SK-N-SH treated with all-trans-retinoic acid at 6 μM for 48 hours (cell line): ENCODE data around the gene ATF6B.

Experiments
- ATAC-seq: fragments of 200-7000 bp; cut with Tn5 transposase; 3 replicates; pipeline ENCODE4 v1.9.1; 2020; ENCODE audit warnings: mild to moderate bottlenecking, moderate library complexity
- ARNTL ChIP-seq: fragments of 450-650 bp; formaldehyde crosslinking; IDR thresholded peaks from 2 replicates; pipeline ENCODE4 v1.5.0; 2020; ENCODE audit warnings: low read depth, mild to moderate bottlenecking, moderate library complexity, borderline replicate concordance
- BACH2 ChIP-seq: fragments of 250-450 bp; sonication (Bioruptor Pico); IDR thresholded peaks from 2 replicates; pipeline ENCODE4 v1.9.0; 2021; ENCODE audit warnings: mild to moderate bottlenecking, borderline replicate concordance
- CSDC2 ChIP-seq: fragments of 250-450 bp; sonication (Bioruptor Pico); IDR thresholded peaks from 2 replicates; pipeline ENCODE4 v1.5.0; 2020; ENCODE audit warnings: mild to moderate bottlenecking, moderate library complexity
- ESRRG ChIP-seq: fragments of 250-450 bp; sonication (Bioruptor Pico); IDR thresholded peaks from 2 replicates; pipeline ENCODE4 v1.6.1; 2021; ENCODE audit warnings: mild to moderate bottlenecking
- GLIS3 ChIP-seq: fragments of 250-450 bp; sonication (Bioruptor Pico); IDR thresholded peaks from 2 replicates; pipeline ENCODE4 v1.5.0; 2020; ENCODE audit warnings: mild to moderate bottlenecking, moderate library complexity
- ISL1 ChIP-seq: fragments of 250-450 bp; sonication (Bioruptor Pico); IDR thresholded peaks from 2 replicates; pipeline ENCODE4 v2.1.2; 2022; ENCODE audit warnings: mild to moderate bottlenecking, moderate library complexity
- OSR1 ChIP-seq: fragments of 250-450 bp; sonication (Bioruptor Pico); IDR thresholded peaks from 2 replicates; pipeline ENCODE4 v1.8.0; 2022; ENCODE audit warnings: moderate library complexity, mild to moderate bottlenecking, inconsistent platforms
- PPARA ChIP-seq: fragments of 250-450 bp; sonication (Bioruptor Pico); IDR thresholded peaks from 2 replicates; pipeline ENCODE4 v1.5.0; 2020; ENCODE audit warnings: mild to moderate bottlenecking, borderline replicate concordance
- RARB ChIP-seq: fragments of 250-450 bp; sonication (Bioruptor Pico); IDR thresholded peaks from 2 replicates; pipeline ENCODE4 v1.8.0; 2021; ENCODE audit warnings: mild to moderate bottlenecking, moderate library complexity
- SNAI2 ChIP-seq: fragments of 250-450 bp; sonication (Bioruptor Pico); IDR thresholded peaks from 2 replicates; pipeline ENCODE4 v1.5.0; 2020; ENCODE audit warnings: mild to moderate bottlenecking, moderate library complexity
- TCF4 ChIP-seq: fragments of 250-450 bp; sonication (Bioruptor Pico); IDR thresholded peaks from 2 replicates; pipeline ENCODE4 v1.8.0; 2021; ENCODE audit warnings: mild to moderate bottlenecking, moderate library complexity, borderline replicate concordance
- TOX ChIP-seq: fragments of 250-450 bp; sonication (Bioruptor Pico); IDR thresholded peaks from 2 replicates; pipeline ENCODE4 v1.8.0; 2021; ENCODE audit warnings: mild to moderate bottlenecking, moderate library complexity, borderline replicate concordance
- ZC3H10 ChIP-seq: fragments of 250-450 bp; sonication (Bioruptor Pico); IDR thresholded peaks from 2 replicates; pipeline ENCODE4 v1.5.1; 2021; ENCODE audit warnings: mild to moderate bottlenecking, moderate library complexity
- ZNF565 ChIP-seq: fragments of 450-650 bp; formaldehyde crosslinking; conservative IDR thresholded peaks from 2 replicates; pipeline ENCODE4 v1.5.0; 2020; ENCODE audit warnings: low read depth, mild to moderate bottlenecking, moderate library complexity
- ZNF70 ChIP-seq: fragments of 450-650 bp; formaldehyde crosslinking; IDR thresholded peaks from 2 replicates; pipeline ENCODE4 v1.5.0; 2020; ENCODE audit warnings: mild to moderate bottlenecking, moderate library complexity
- ZNF8 ChIP-seq: fragments of 450-650 bp; formaldehyde crosslinking; IDR thresholded peaks from 2 replicates; pipeline ENCODE4 v1.5.0; 2020; ENCODE audit warnings: mild to moderate bottlenecking, moderate library complexity
- TF ChIP-seq, protein P1 (sequence below): fragments of 250-450 bp; sonication (Bioruptor Pico); IDR thresholded peaks from 2 replicates; pipeline ENCODE4 v1.8.0; 2020; ENCODE audit warnings: mild to moderate bottlenecking, moderate library complexity, borderline replicate concordance
- TF ChIP-seq, protein P2 (sequence below): fragments of 250-450 bp; sonication (Bioruptor Pico); IDR thresholded peaks from 2 replicates; pipeline ENCODE4 v1.5.0; 2020; ENCODE audit warnings: mild to moderate bottlenecking, moderate library complexity
- TF ChIP-seq, protein P3 (sequence below): fragments of 250-450 bp; sonication (Bioruptor Pico); IDR thresholded peaks from 2 replicates; pipeline ENCODE4 v1.8.0; 2021; ENCODE audit warnings: low read depth, mild to moderate bottlenecking, moderate library complexity, borderline replicate concordance
- TF ChIP-seq, protein P4 (sequence below): fragments of 250-450 bp; sonication (Bioruptor Pico); IDR thresholded peaks from 2 replicates; pipeline ENCODE4 v1.5.1; 2020; ENCODE audit warnings: low read depth, mild to moderate bottlenecking, moderate library complexity

ATF6B gene

DNA sequence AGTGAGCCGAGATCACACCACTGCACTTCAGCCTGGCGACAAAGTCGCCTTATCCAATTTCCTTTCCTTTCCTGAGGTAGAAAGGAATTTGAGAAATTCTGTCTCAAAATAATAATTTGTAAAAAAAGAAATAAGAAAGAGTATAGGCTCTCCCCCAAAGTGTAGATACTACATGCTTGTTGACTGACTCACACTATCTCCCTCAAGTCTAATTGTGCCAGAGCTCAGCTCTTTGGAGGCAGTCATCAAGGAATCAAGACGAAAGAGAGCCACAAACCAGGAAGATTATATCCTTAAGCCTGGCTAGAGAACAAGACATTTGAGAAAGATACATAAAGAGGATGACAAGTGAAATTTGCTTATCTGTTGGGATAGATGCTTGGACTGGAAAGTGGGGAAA, 5.7 kb upstream of the ATF6B start:
- ATAC-seq = no peak
- TF ChIP-seq, protein P1, sequence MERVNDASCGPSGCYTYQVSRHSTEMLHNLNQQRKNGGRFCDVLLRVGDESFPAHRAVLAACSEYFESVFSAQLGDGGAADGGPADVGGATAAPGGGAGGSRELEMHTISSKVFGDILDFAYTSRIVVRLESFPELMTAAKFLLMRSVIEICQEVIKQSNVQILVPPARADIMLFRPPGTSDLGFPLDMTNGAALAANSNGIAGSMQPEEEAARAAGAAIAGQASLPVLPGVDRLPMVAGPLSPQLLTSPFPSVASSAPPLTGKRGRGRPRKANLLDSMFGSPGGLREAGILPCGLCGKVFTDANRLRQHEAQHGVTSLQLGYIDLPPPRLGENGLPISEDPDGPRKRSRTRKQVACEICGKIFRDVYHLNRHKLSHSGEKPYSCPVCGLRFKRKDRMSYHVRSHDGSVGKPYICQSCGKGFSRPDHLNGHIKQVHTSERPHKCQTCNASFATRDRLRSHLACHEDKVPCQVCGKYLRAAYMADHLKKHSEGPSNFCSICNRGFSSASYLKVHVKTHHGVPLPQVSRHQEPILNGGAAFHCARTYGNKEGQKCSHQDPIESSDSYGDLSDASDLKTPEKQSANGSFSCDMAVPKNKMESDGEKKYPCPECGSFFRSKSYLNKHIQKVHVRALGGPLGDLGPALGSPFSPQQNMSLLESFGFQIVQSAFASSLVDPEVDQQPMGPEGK (CRISPR knock-in tag) = no peak

DNA sequence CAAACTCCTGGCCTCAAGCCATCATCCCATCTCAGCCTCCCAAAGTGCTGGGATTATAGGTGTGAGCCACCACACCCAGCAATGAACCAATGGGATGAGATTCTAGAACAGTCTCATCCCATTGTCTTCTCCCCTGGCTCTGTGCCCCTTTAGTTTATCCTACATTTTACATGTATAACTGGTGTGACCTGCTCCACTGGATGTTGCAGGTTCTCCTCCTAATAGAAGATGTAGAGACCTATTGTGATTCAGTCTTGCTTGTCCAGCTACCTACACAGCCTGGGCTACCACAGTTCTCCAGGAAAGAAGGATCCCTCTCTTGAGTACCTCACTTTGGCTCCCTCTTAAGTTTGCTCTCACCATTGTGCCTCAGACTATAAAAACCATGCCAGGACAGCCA, 4.1 kb upstream of the ATF6B start:
- no peak for ATAC-seq
- TF ChIP-seq ZC3H10 (CRISPR knock-in tag) = no peak
- TF ChIP-seq PPARA (CRISPR knock-in tag) = no peak
- no peak for TF ChIP-seq RARB
- TF ChIP-seq, protein P2, sequence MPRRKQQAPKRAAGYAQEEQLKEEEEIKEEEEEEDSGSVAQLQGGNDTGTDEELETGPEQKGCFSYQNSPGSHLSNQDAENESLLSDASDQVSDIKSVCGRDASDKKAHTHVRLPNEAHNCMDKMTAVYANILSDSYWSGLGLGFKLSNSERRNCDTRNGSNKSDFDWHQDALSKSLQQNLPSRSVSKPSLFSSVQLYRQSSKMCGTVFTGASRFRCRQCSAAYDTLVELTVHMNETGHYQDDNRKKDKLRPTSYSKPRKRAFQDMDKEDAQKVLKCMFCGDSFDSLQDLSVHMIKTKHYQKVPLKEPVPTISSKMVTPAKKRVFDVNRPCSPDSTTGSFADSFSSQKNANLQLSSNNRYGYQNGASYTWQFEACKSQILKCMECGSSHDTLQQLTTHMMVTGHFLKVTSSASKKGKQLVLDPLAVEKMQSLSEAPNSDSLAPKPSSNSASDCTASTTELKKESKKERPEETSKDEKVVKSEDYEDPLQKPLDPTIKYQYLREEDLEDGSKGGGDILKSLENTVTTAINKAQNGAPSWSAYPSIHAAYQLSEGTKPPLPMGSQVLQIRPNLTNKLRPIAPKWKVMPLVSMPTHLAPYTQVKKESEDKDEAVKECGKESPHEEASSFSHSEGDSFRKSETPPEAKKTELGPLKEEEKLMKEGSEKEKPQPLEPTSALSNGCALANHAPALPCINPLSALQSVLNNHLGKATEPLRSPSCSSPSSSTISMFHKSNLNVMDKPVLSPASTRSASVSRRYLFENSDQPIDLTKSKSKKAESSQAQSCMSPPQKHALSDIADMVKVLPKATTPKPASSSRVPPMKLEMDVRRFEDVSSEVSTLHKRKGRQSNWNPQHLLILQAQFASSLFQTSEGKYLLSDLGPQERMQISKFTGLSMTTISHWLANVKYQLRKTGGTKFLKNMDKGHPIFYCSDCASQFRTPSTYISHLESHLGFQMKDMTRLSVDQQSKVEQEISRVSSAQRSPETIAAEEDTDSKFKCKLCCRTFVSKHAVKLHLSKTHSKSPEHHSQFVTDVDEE (CRISPR knock-in tag) = no peak
- no peak for TF ChIP-seq SNAI2 (CRISPR knock-in tag)
- TF ChIP-seq, protein P1 (CRISPR knock-in tag) = no peak
- TF ChIP-seq OSR1 (CRISPR knock-in tag) = no peak
- TF ChIP-seq TCF4 (CRISPR knock-in tag) = no peak
- TF ChIP-seq BACH2 (CRISPR knock-in tag) = no peak
- no peak for TF ChIP-seq CSDC2 (CRISPR knock-in tag)
- TF ChIP-seq ESRRG (CRISPR knock-in tag) = no peak
- TF ChIP-seq ARNTL (CRISPR knock-in tag) = no peak
- TF ChIP-seq, protein P3, sequence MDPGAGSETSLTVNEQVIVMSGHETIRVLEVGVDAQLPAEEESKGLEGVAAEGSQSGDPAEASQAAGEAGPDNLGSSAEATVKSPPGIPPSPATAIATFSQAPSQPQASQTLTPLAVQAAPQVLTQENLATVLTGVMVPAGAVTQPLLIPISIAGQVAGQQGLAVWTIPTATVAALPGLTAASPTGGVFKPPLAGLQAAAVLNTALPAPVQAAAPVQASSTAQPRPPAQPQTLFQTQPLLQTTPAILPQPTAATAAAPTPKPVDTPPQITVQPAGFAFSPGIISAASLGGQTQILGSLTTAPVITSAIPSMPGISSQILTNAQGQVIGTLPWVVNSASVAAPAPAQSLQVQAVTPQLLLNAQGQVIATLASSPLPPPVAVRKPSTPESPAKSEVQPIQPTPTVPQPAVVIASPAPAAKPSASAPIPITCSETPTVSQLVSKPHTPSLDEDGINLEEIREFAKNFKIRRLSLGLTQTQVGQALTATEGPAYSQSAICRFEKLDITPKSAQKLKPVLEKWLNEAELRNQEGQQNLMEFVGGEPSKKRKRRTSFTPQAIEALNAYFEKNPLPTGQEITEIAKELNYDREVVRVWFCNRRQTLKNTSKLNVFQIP (CRISPR knock-in tag) = no peak
- TF ChIP-seq ZNF565 (CRISPR knock-in tag) = no peak
- TF ChIP-seq ISL1 (CRISPR knock-in tag) = no peak

DNA sequence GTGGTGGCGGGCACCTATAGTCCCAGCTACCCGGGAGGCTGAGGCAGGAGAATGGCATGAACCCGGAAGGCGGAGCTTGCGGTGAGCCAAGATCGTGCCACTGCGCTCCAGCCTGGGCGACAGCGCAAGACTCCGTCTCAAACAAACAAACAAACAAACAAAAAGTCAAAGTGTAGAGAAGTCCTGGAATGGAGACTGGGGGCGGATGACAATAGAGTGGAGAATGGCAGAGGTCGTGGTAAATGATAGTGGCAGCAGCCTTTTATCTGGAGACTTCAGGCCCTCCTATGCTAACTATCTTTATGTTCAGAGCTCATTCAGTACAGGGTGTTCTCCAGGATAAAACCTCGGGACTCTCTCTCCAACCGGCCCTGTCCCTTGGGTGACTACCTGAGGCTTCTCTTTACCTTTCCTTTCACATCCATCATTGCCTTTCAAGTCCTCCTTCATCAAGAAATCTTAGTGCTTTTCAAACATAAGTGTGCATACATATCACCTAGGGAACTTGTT, 3.4 kb upstream of the ATF6B start:
- TF ChIP-seq ZNF70 (CRISPR knock-in tag) (no peak), TCF4 (CRISPR knock-in tag) (no peak), GLIS3 (CRISPR knock-in tag) (no peak), ARNTL (CRISPR knock-in tag) (no peak), BACH2 (CRISPR knock-in tag) (no peak), ESRRG (CRISPR knock-in tag) (no peak), ZNF8 (CRISPR knock-in tag) (no peak), CSDC2 (CRISPR knock-in tag) (no peak), TOX (no peak), SNAI2 (CRISPR knock-in tag) (no peak), OSR1 (CRISPR knock-in tag) (no peak), ZNF565 (CRISPR knock-in tag) (no peak)
- TF ChIP-seq, protein P4, sequence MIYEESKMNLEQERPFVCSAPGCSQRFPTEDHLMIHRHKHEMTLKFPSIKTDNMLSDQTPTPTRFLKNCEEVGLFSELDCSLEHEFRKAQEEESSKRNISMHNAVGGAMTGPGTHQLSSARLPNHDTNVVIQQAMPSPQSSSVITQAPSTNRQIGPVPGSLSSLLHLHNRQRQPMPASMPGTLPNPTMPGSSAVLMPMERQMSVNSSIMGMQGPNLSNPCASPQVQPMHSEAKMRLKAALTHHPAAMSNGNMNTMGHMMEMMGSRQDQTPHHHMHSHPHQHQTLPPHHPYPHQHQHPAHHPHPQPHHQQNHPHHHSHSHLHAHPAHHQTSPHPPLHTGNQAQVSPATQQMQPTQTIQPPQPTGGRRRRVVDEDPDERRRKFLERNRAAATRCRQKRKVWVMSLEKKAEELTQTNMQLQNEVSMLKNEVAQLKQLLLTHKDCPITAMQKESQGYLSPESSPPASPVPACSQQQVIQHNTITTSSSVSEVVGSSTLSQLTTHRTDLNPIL (CRISPR knock-in tag) = no peak
- no peak for ATAC-seq
